GM04504 (cell line): ENCODE results near the gene TRIM58.

Experiments
- DNase-seq: peaks from one replicate; pipeline ENCODE4 v3.0.0-alpha.2; 2012; ENCODE audit warnings: low read depth

The TRIM58 gene

DNA sequence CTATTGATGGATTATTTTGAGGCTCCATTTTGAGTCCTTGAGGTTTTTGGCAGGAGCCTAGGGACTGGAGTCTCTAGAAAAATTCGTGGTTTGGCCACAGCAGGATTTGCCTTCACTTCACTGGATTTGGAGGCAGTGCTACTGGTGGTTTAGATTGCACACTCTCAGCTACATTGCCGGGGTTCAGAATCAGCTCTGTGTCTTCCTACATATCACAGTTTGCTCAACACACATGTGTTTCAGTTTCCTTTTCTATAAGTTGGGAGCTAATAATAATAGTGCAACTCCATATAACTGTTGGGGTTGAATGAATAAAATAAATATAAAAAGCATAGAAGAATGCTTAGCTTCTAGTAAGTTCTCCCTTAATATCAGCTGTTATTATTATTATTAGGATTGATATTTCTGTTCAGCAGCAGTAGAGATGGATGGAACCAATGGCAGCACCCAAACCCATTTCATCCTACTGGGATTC is 38.2 kb downstream of the TRIM58 start, which contains the start of gene OR2W3:
OR2W3 (plus strand) TSS at position 425 of the 475 bp plus-strand sequence; CDS start at position 425, 0 bp downstream.
- DNase-seq = no peak

- DNase-seq = no peak
These were observed 39.0 kb downstream of the TRIM58 start for GRCh38 chr1:247895976-247896375.

DNA sequence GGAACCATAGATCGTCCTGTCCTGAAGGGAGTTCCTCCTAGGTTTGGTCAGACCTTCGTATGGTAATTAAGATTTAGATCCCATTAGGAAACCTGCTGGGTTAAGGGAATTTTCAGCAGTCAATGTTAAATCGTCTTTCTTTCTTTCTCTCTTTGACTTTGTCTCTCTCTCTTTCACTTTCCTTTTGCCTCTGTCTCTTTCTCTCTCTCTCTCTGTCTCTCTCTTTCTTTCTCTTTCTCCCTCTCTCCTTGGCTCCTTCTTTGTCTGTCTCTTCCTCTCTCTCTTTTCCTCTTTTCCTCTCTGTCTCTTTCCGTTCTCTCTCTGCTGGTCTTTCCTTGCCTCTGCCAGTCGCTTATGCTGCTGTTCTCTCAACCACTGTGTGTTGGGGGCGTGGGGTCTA is 47.1 kb downstream of the TRIM58 start:
- no peak for DNase-seq

DNA sequence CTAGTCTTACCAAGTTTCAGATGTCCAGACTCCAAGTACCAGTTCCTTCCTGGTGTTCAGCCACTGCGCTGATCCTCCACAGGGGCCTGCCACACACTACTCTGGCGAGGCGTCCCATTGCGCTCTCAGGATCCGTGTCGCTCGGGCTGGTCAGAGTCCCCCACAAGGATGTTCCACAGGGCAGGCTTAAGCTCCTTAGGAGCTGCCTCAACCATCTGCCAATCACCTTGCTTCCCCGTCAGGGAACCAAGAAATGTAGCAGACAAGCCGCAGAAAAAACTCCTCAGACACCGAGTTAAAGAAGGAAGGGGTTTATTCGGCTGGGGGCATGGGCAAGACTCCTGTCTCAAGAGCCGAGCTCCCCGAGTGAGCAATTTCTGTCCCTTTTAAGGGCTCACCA is 48.2 kb downstream of the TRIM58 start:
- no peak for DNase-seq

- DNase-seq = no peak
These were observed 49.0 kb downstream of the TRIM58 start for GRCh38 chr1:247905910-247906503.

DNA sequence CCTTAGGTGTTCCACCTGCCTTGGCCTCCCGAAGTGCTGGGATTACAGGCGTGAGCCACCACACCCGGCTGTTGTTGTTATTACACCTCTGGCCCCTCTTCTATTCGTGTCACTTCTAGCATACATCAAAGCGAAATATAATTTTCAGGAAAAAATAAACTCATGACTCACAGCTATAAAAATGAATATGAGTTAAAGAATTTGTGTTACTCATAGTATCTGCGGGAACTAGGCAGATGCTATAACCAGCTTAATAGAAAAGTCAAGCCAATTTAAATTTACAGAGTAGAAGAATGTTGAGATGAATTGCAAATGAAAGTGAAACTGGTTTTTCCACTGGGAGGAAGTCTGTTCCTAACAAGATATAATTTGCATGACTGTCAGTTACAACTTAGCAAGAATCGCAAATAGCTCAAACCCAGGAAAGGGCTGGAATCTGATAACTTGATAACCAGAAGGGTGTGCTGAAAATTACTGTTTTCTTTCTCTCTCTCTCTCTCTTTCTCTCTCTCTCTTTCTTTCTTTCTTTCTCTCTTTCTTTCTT is 49.6 kb downstream of the TRIM58 start:
- no peak for DNase-seq

DNA sequence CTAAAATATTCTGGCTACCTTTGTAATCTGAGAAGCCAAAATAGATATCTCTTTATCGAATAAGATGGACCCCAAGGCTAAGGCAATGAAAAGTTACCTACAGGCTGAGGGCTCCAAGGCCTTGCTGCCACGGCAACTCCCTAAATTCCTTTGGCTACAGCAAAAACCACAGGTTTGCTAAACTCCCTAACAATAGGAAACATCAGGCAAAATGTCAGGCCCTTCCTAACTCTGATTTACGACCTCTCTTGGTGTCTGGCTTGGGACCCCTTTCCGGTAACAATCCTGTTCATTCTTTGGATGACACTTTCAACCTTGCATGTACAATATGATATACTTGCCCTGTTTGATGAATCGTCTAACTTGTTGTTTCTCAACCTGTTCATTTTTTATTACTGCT is 51.8 kb downstream of the TRIM58 start:
- DNase-seq = no peak

- DNase-seq = no peak
These were observed 56.8 kb downstream of the TRIM58 start for GRCh38 chr1:247913786-247914185.

DNA sequence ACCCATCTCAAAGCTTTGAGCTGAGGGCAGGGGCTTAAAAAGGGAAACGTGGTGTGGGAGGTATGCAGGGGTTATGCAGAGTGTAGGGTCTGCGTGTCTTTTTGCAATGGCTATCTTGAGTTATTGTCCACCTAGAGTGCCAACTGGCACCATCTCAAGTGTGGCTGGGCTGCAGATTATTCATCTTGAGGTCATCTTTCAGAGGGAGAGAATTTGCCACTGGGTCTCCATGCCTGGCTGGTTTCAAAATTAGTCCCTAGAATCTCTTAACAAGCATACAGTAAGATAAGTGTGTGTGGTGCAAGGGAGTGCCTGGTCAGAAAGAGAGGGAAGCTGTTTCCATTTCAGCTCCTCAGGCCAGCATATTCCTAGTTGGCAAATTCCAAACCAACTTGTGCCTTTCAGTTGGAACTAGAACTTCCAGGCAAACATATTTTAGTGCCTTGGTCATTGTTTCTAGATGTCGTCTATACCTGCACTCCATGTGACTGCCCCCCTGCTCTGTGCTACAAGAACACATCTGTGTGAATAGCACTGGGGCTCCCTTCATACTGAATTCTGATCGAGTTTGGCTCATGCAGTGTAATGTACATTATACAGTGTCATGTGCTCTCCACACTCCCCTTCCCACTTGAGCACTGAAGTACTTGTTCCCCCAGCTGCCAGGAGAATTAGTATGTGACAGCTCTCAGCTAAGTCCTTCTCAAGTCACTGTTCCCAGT is 58.1 kb downstream of the TRIM58 start:
- no peak for DNase-seq

DNA sequence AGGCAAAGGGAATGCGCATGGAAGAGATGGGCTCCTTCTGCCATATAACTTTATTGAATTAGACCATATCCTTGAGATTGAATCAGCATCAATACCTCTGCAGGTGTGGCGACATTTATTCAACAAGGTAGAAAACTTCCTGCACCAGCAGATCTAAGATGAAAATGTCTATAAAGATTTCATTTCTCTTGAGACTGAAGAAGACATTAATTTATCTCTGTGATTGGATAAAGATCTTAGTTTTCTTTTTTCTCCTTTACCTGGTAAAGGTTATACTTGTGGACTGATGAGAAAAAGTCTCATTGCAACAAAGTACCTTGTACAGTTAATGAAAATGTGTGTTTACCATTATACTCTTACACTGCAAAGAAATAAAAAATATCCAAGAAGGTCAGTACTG is 63.0 kb downstream of the TRIM58 start, which contains the start of gene OR2T8:
OR2T8 (plus strand) TSS at position 301 of the 400 bp plus-strand sequence. CDS start 766 bp downstream, outside the sequence.
- no peak for DNase-seq

DNA sequence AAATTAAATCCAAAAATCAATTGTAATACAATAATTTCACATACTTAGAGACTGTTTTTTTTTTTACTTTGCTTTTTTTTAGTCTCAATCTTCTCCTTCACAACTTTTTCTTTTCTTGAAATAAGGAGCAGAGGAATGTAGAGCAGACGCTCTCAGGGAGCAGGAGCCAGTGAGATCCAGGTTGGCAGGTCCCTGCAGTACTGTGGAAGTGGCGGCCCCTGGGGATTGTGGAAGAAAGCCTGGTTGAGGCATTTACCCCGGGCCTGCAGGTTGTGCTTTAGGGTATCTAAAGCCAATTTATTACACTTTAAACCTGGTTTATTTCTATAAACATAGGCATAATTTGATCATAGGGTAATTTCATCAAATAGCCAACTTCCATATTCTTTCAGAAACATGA is 67.0 kb downstream of the TRIM58 start:
- DNase-seq = no peak

- DNase-seq = no peak
These were observed 67.9 kb downstream of the TRIM58 start, which contains the start of gene OR2AJ1 for GRCh38 chr1:247924868-247925267. OR2AJ1 (plus strand) TSS chr1:247924889; CDS start chr1:247933769, 8,880 bp downstream.
